Astrocyte of the spinal cord (primary cell): ENCODE data around the gene ABCC8.

Experiments used
- DNase-seq: peaks from one replicate; pipeline ENCODE4 v3.0.0; 2011; ENCODE audit warnings: low read depth, low spot score
- H3K4me3 ChIP-seq: 2 replicates; pipeline ENCODE4 v1.5.1; 2011; ENCODE audit warnings: low read depth, mild to moderate bottlenecking, low read length, moderate library complexity
- CTCF ChIP-seq: IDR thresholded peaks from 2 replicates; pipeline ENCODE4 v1.5.1; 2012; ENCODE audit warnings: low read depth, mild to moderate bottlenecking, low read length, inconsistent platforms
- in situ Hi-C: cut with HindIII; loops from 2 replicates; pipeline ENCODE4 v1.10.0; 2017; ENCODE audit warnings: low sequenced_read_pairs

Gene ABCC8

DNA sequence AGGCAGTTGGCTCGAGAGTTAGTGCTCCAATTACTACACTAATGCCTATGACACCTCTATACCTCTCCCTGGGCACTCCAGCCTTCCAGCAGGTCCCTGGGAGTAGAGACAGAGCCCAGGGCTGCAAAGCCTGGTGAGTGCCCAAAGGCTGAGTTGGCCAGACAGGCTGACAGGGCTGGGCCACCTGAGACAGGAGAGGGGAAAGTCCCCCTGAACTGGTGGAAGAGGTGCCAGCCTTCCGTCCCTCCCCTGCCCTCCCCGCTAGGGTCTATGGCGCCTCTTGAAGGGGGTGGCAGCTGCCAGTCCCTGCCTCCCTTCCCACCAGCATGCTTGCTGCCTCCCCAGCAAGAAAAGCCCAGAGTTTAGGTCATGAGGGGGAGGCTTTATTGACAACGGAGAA, 91.2 kb downstream of the ABCC8 start:
- TF ChIP-seq CTCF: no peak
- DNase-seq: no peak
- H3K4me3 ChIP-seq: no peak overlapping the region
- in situ Hi-C loops: no loop called here

GRCh38 chr11:17384002-17384511, 92.6 kb downstream of the ABCC8 start:
- peak; percentile 77 for DNase-seq
- no peak overlapping the region for H3K4me3 ChIP-seq
- in situ Hi-C loops: no loop called here
- peak; percentile 93 for TF ChIP-seq CTCF

GRCh38 chr11:17383461-17383860, 93.2 kb downstream of the ABCC8 start:
- no peak for DNase-seq
- in situ Hi-C loops: no loop called here
- no peak for TF ChIP-seq CTCF
- no peak overlapping the region for H3K4me3 ChIP-seq

GRCh38 chr11:17382046-17382728, 94.5 kb downstream of the ABCC8 start:
- no peak for TF ChIP-seq CTCF
- no peak for DNase-seq
- no peak overlapping the region for H3K4me3 ChIP-seq
- in situ Hi-C loops: no loop called here

DNA sequence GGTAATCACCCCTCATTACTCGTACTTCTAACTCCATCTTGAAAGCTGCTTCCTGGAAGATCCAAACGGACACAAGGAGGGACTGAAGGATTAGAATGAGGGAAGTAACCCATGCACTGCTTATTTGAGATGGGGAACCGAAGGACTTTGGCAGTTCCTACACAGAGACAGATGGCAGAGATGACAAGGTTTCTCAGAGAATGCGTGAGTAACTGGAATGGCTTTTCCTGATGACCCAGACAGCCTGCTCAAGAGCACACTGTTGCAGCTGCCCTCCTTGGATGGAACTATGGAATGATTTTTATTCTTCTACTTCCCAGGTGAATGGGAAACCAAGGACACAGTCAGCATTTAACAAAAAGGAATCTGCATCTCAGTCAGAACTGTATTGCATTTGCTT, 95.5 kb downstream of the ABCC8 start:
- in situ Hi-C loops: no loop called here
- DNase-seq: no peak
- no peak for TF ChIP-seq CTCF
- no peak overlapping the region for H3K4me3 ChIP-seq

DNA sequence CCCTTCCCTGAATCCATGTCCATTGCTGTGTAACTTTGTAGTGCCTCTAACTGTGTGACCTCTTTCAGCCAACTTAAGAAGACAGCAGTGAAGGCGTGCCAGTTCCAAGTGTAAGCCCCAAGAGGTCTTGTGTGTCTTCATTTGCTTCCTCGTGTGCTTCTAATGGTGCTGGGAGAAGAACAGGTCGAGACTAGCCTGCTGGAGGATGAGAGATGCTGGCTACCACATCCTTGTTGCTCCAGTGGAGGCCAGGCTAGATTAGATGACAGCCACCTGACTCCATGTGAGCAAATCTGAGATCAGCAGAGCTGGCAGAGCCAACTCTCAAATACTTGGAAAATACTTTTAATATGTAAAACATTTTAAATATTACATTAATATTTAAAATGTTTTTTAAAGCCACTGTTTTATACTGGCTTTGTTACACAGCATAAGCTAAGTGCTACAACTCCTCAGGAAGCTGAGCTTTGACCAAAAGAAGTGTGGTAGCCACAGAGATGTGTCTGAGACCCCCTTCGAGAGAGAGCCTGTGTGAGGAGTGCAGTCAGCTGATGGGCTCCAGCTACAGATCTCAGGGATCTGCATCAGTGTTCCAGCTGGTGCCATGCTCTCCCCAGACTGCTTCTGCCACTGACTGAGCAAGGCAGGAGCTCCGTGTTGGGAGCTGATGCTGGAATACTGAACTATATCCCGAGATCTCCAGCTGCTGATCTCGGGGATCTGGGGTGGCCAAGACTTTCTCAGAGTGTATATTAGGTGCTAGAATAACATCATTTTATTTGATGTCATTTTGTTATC, 97.1 kb downstream of the ABCC8 start:
- TF ChIP-seq CTCF: no peak
- in situ Hi-C loops: no loop called here
- no peak overlapping the region for H3K4me3 ChIP-seq
- no peak for DNase-seq
